ENCODE measurements around the gene SLC34A1. TPM values are rescaled to one million over a fixed set of nuclear protein-coding genes. Genes with fewer than 3 reads are reported as not detected.

The SLC34A1 gene
- total RNA-seq, 3 donors from 2014 or later = not detected

- ATAC-seq (peak; percentile 82), DNase-seq (peak; percentile 75 to 85 (median 75))
- Histone ChIP-seq H3K9me3 (no peaks in the 10 kb centered on the region), H3K4me1 (ENCODE audit: low read depth) (peaks cover 21% of the 10 kb centered on the region), H3K4me3 (no peak within 1 kb of the TSS), H3K36me3 (ENCODE audit: low read depth) (no peaks in the 10 kb centered on the region)
- intact Hi-C loops (cut with DNase I, micrococcal nuclease) = no loop called here
- TF ChIP-seq CTCF (IDR thresholded peaks at IDR 0.05) = no peak
Observed at GRCh38 chr5:177446200-177447065, 62.2 kb downstream of the SLC34A1 start, which contains the start of gene PRR7. TSS of gene PRR7 (plus strand) at chr5:177446814. CDS start at chr5:177455068, 8,254 bp downstream.

GRCh38 chr5:177447066-177447610 is 62.9 kb downstream of the SLC34A1 start:
- Histone ChIP-seq H3K36me3 (ENCODE audit: low read depth) (no peaks in the 10 kb centered on the region), H3K4me3 (no peak overlapping the region), H3K4me1 (ENCODE audit: low read depth) (peaks cover 21% of the 10 kb centered on the region), H3K9me3 (no peaks in the 10 kb centered on the region)
- DNase-seq (peak; percentile 60 to 81 (median 66)), ATAC-seq (peak; percentile 38)
- no peak for TF ChIP-seq CTCF (IDR thresholded peaks at IDR 0.05)
- intact Hi-C loops (cut with DNase I, micrococcal nuclease) = no loop called here

GRCh38 chr5:177447611-177448243 is 63.5 kb downstream of the SLC34A1 start:
- H3K4me3 ChIP-seq = no peak overlapping the region
- intact Hi-C loops (cut with DNase I, micrococcal nuclease) = no loop called here
- H3K36me3 ChIP-seq (ENCODE audit: low read depth) = no peaks in the 10 kb centered on the region
- DNase-seq (peak in 1 of 3 donors; percentile 66), ATAC-seq (peak; percentile 29)
- TF ChIP-seq CTCF (IDR thresholded peaks at IDR 0.05) = no peak
- no peaks in the 10 kb centered on the region for H3K9me3 ChIP-seq
- peaks cover 21% of the 10 kb centered on the region for H3K4me1 ChIP-seq (ENCODE audit: low read depth)

Other genes starting within 250 kb of the SLC34A1 start
- 10 to 100 TPM; 23.4 to 33.1 (median 29.5) TPM for gene RAB24, start 80.7 kb upstream of the SLC34A1 start, total RNA-seq
- gene PRELID1, start 80.6 kb upstream of the SLC34A1 start, total RNA-seq = 100 to 1,000 TPM; 149 to 277 (median 171) TPM
- 10 to 100 TPM; 10.3 to 19.4 (median 10.9) TPM for gene MXD3, start 72.5 kb upstream of the SLC34A1 start, total RNA-seq
- 100 to 1,000 TPM in 2 of 3 donors, 10 to 100 TPM in 1; 91.9 to 150 (median 139) TPM for gene LMAN2, start 32.8 kb upstream of the SLC34A1 start, total RNA-seq
- gene RGS14, start 26.5 kb upstream of the SLC34A1 start, total RNA-seq = 10 to 100 TPM; 11.1 to 15.2 (median 11.7) TPM
- gene PFN3, start 16.2 kb downstream of the SLC34A1 start, total RNA-seq = not detected
- gene F12, start 25.1 kb downstream of the SLC34A1 start, total RNA-seq = 1 to 10 TPM; 3.0 to 9.2 (median 7.0) TPM
- 10 to 100 TPM; 38.4 to 48.1 (median 46.7) TPM for gene GRK6, start 42.2 kb downstream of the SLC34A1 start, total RNA-seq
- 1 to 10 TPM; 1.1 to 1.2 (median 1.2) TPM for gene PRR7, start 62.4 kb downstream of the SLC34A1 start, total RNA-seq
- gene DBN1, start 89.2 kb downstream of the SLC34A1 start, total RNA-seq = 10 to 100 TPM; 12.1 to 61.8 (median 17.2) TPM
- 100 to 1,000 TPM in 1 of 3 donors, 10 to 100 TPM in 2; 12.9 to 333 (median 54.0) TPM for gene PDLIM7, start 113.2 kb downstream of the SLC34A1 start, total RNA-seq
- gene DOK3, start 125.4 kb downstream of the SLC34A1 start, total RNA-seq = 10 to 100 TPM in 1 of 3 donors, 1 to 10 TPM in 2; 3.7 to 10.3 (median 8.4) TPM
- 10 to 100 TPM; 65.3 to 79.2 (median 79.0) TPM for gene DDX41, start 132.5 kb downstream of the SLC34A1 start, total RNA-seq
- gene FAM193B, start 170.1 kb downstream of the SLC34A1 start, total RNA-seq = 10 to 100 TPM; 57.7 to 83.9 (median 75.2) TPM
- gene TMED9, start 207.8 kb downstream of the SLC34A1 start, total RNA-seq = 100 to 1,000 TPM; 105 to 195 (median 126) TPM
- 10 to 100 TPM; 19.3 to 21.5 (median 19.4) TPM for gene B4GALT7, start 215.7 kb downstream of the SLC34A1 start, total RNA-seq

All from mucosa of descending colon (tissue), 3 donors.